ENCODE results near the gene KIAA0825.
A peak's percentile ranks its signal among the peaks of the same experiment; 100 is the strongest.

KIAA0825 gene, protein sequence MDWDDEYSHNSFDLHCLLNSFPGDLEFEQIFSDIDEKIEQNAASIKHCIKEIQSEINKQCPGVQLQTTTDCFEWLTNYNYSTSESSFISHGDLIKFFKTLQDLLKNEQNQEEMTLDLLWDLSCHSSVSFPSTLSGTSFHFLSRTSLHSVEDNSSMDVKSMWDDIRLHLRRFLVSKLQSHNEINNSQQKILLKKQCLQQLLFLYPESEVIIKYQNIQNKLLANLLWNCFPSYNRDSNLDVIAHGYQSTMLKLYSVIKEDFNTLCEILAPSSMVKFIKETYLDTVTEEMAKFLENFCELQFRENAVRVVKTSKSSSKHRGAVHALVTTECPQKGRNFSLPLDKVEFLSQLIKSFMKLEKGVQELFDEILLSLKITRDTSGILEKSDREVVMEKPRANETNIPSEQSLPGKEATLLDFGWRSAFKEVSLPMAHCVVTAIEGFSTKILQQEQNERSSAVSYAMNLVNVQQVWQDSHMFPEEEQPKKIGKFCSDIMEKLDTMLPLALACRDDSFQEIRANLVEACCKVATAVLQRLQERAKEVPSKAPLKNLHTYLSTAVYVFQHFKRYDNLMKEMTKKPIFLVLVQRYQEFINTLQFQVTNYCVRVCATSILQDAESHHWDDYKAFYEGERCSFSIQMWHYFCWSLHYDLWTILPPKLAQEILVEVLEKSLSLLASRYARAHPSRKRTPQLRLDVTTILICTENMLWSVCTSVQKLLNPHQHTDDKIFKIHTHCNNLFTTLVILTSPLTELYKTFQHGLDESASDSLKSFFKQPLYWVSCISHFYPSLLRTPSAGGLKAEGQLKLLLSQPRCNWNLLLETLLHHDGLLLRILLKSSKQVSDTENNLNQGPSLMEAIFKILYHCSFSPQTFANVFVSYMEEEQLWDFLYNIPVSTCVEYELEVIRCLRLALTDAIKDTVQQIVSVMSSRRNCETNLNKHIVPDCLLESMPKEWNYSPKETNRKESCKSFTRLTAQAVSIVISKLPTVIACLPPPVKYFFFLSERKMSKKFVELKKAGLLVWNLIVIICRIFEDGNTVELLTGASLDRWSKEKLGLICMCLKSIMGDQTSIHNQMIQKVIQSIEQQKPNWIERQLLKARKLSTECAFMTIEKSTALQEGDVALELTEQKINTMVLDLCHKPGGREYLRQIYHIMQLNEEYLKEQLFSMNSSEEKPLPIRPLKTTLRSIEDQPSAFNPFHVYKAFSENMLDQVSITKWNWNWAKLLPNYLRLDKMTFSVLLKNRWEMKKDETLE (N-terminal part only)

DNA sequence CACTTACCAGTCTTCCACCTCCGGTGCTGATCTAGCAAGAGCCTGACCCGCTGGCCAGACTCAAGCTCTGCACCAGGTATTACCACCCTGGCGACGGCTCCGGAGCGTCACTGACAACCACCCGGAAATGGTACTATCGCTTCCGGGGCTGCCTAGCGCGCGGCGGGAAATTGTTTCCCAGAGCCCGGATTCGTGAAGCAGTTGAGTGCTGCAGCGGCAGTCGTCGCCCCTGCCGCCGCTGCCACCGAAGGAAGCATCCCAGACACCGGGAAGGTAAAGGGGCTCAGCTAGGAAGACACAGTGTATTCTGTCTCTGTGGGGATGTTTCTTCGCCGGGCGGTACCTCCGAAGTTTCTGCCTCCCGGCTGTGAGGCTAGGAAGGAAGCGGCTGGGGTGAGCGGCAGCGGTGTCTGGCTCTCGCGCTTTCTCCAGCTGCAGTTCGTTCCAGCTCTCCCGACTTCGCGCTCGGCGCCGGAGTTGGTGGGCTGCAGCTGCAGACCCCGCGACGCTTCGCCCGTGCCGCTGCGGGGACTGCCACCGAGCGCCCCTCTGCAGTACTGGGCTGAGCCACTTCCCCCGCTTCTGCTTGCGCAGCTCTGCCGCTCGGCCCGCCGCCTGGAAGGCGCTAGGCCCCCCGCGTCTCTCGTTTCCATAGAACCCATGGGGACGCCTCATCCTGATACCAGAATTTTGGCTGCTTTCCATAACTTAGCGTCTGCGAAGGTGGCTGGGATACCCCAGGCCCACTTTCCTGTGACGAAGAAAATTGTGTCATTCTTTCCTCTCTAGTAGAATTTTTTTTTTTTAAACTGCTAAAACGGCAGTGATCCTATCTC lies at the start of gene KIAA0825, which contains the start of gene SLF1:
Gene KIAA0825 (minus strand): TSS at position 112 of the 836 bp plus-strand sequence. CDS start 81,478 bp downstream, outside the sequence.
Gene SLF1 (plus strand): TSS at position 177 of the 836 bp plus-strand sequence. CDS start 10,142 bp downstream, outside the sequence.
- Histone ChIP-seq H3K4me3 (ENCODE audit: low read length) (peak within 1 kb of the TSS; percentile 83), H3K4me1 (ENCODE audit: control insufficient read depth, insufficient read depth, low read length) (no peaks in the 10 kb centered on the region), H3K27me3 (ENCODE audit: control insufficient read depth, insufficient read depth, low read length) (no peaks in the 10 kb centered on the region), H3K9ac (ENCODE audit: low read length) (no peak within 1 kb of the TSS), H3K36me3 (ENCODE audit: control insufficient read depth, insufficient read depth, low read length) (no peaks in the 10 kb centered on the region), H3K27ac (ENCODE audit: low read depth, low read length) (peak within 1 kb of the TSS; percentile 2)

DNA sequence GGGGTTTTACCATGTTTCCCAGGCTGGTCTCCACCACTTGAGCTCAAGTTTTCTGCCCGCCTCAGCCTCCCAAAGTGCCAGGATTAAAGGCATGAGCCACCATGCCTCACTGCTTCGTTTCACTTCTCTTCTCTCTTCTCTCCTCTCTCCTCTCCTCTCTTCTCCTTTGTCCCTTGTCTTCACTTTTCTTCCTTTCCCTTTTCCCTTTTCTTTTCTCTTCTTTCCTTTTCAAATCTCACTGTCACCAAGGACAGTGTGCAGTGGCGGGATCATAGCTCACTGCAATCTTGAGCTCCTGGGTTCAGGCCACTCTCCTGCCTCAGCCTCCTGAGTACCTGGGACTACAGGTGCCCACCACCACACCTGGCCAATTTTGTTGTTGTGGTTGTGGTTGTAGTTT lies 49.5 kb upstream of the KIAA0825 start:
- H3K4me3 ChIP-seq (ENCODE audit: low read length) = no peak overlapping the region
- H3K36me3 ChIP-seq (ENCODE audit: control insufficient read depth, insufficient read depth, low read length) = no peaks in the 10 kb centered on the region
- H3K9ac ChIP-seq (ENCODE audit: low read length) = no peak overlapping the region
- H3K4me1 ChIP-seq (ENCODE audit: control insufficient read depth, insufficient read depth, low read length) = no peaks in the 10 kb centered on the region
- no peaks in the 10 kb centered on the region for H3K27me3 ChIP-seq (ENCODE audit: control insufficient read depth, insufficient read depth, low read length)
- no peak overlapping the region for H3K27ac ChIP-seq (ENCODE audit: low read depth, low read length)

DNA sequence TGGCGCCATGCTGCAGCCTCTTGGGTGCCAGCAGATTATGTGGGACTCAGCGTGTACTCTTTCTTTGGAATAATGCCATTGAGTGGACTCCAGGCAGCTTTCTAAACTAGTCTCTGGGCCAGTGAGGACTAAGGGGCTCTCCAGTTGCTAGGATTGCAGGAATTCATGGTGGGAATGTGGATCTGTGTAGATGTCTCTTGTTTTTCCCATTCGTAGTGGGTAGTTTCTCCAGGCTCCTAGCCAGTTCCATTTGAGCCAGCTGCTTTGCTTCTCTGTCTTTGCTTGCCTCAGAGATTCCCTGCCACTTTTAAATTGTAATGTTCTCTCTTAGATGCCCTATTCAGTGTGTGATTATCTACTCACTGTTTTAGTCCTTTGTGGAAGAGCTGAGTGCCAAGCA lies 42.7 kb upstream of the KIAA0825 start:
- no peak overlapping the region for H3K27ac ChIP-seq (ENCODE audit: low read depth, low read length)
- H3K9ac ChIP-seq (ENCODE audit: low read length) = no peak overlapping the region
- H3K4me1 ChIP-seq (ENCODE audit: control insufficient read depth, insufficient read depth, low read length) = no peaks in the 10 kb centered on the region
- H3K36me3 ChIP-seq (ENCODE audit: control insufficient read depth, insufficient read depth, low read length) = no peaks in the 10 kb centered on the region
- H3K4me3 ChIP-seq (ENCODE audit: low read length) = no peak overlapping the region
- no peaks in the 10 kb centered on the region for H3K27me3 ChIP-seq (ENCODE audit: control insufficient read depth, insufficient read depth, low read length)

DNA sequence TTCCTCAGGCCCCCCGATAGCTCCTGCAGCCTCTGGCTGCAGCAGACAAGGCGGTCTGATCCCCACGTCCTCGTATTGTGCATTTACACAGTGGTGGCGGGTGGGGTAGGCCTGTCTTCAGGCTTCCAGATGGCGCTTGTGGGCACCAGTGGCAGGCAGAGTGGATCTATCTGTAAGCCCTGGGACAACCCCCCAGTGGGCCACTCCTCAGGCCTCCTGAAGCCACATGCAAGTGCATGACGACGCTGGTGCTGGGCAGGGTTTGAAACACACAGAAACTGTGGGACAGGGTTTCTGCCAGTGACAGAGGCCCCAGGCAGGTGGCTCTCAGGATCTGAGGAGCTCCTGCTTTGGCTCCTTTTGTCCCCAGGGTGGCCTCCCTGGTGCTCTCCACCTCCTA lies 42.1 kb upstream of the KIAA0825 start:
- H3K27me3 ChIP-seq (ENCODE audit: control insufficient read depth, insufficient read depth, low read length) = no peaks in the 10 kb centered on the region
- no peak overlapping the region for H3K4me3 ChIP-seq (ENCODE audit: low read length)
- H3K4me1 ChIP-seq (ENCODE audit: control insufficient read depth, insufficient read depth, low read length) = no peaks in the 10 kb centered on the region
- no peak overlapping the region for H3K9ac ChIP-seq (ENCODE audit: low read length)
- no peak overlapping the region for H3K27ac ChIP-seq (ENCODE audit: low read depth, low read length)
- no peaks in the 10 kb centered on the region for H3K36me3 ChIP-seq (ENCODE audit: control insufficient read depth, insufficient read depth, low read length)

DNA sequence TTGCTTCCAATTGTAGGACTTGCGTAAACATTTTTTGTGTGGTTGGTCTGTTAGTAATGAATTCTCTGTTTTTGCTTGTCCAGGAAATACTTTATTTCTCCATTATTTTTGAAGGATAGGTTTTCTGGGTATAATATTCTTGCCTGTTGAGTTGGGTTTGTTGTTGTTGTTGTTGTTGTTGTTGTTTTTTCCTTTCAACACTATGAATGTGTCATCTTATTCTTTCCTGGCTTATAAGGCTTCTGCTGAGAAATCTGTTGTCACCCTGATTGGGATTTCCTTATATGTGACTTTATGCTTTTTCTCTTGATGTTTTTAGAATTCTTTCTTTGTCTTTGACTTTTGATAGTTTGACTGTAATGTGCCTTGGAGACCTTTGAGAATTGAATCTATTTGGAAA lies 39.9 kb upstream of the KIAA0825 start:
- H3K36me3 ChIP-seq (ENCODE audit: control insufficient read depth, insufficient read depth, low read length) = no peaks in the 10 kb centered on the region
- no peak overlapping the region for H3K4me3 ChIP-seq (ENCODE audit: low read length)
- H3K4me1 ChIP-seq (ENCODE audit: control insufficient read depth, insufficient read depth, low read length) = no peaks in the 10 kb centered on the region
- H3K27ac ChIP-seq (ENCODE audit: low read depth, low read length) = no peak overlapping the region
- H3K9ac ChIP-seq (ENCODE audit: low read length) = no peak overlapping the region
- H3K27me3 ChIP-seq (ENCODE audit: control insufficient read depth, insufficient read depth, low read length) = no peaks in the 10 kb centered on the region

DNA sequence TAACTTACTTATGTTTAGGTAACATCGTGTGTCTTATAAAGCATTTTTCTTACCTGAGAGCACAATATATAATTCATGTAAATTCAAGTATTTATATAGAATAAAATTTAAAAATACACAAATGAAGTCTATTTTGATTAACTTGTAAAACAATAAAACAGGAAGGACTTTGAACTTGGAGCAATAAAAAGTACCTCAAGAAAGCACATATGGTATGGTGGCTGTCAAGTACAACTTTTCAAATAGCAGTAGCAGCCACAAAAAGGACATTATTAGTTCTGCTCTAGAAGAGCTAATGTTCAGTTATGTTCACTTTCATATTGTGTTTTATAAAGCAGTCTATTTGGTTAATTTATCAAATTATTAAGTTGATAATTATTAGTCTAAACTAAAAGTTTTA lies 31.5 kb upstream of the KIAA0825 start:
- Histone ChIP-seq H3K9ac (ENCODE audit: low read length) (no peak overlapping the region), H3K4me3 (ENCODE audit: low read length) (no peak overlapping the region), H3K27me3 (ENCODE audit: control insufficient read depth, insufficient read depth, low read length) (no peaks in the 10 kb centered on the region), H3K4me1 (ENCODE audit: control insufficient read depth, insufficient read depth, low read length) (no peaks in the 10 kb centered on the region), H3K36me3 (ENCODE audit: control insufficient read depth, insufficient read depth, low read length) (peaks cover 4% of the 10 kb centered on the region), H3K27ac (ENCODE audit: low read depth, low read length) (no peak overlapping the region)

DNA sequence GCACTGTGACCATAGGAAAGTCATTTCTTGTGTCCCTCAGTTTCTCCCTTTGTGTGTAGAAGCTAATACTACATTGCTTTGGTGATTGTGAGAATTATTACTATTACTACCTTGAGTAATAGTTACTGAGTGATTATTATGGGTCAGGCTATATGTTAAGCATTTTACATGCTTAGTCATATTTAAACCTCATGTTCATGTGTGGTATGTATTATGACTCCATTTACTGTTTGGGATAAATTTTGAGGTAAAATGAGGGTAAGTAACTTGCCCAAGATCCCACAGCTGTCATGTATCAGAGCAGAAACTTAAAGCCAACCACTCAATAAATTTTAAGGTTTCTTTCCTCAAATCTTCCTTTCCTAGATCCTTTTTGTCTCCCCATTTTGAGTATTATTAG lies 28.4 kb upstream of the KIAA0825 start:
- H3K4me1 ChIP-seq (ENCODE audit: control insufficient read depth, insufficient read depth, low read length) = no peaks in the 10 kb centered on the region
- no peak overlapping the region for H3K4me3 ChIP-seq (ENCODE audit: low read length)
- no peaks in the 10 kb centered on the region for H3K27me3 ChIP-seq (ENCODE audit: control insufficient read depth, insufficient read depth, low read length)
- no peak overlapping the region for H3K9ac ChIP-seq (ENCODE audit: low read length)
- peaks cover 4% of the 10 kb centered on the region for H3K36me3 ChIP-seq (ENCODE audit: control insufficient read depth, insufficient read depth, low read length)
- H3K27ac ChIP-seq (ENCODE audit: low read depth, low read length) = no peak overlapping the region

DNA sequence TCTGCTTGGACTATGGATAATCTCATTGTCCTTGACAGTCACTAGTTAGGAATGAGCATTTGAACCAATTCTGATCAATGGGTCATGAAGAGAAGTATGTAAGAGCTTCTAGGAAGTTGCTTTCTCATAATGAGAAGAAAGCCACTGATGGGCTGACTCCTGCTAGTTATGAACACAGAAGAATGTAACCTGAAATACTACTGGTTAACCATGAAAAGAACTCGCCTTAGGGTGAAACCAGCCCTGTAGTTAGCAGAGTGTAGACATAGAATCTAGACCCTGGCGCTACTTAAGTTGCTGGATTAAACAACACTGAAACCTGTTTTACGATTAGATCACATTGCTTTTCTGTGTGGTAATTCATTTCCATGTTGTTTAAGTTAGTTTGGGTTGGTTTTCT lies 26.6 kb upstream of the KIAA0825 start:
- Histone ChIP-seq H3K4me1 (ENCODE audit: control insufficient read depth, insufficient read depth, low read length) (no peaks in the 10 kb centered on the region), H3K9ac (ENCODE audit: low read length) (no peak overlapping the region), H3K27me3 (ENCODE audit: control insufficient read depth, insufficient read depth, low read length) (no peaks in the 10 kb centered on the region), H3K4me3 (ENCODE audit: low read length) (no peak overlapping the region), H3K27ac (ENCODE audit: low read depth, low read length) (no peak overlapping the region), H3K36me3 (ENCODE audit: control insufficient read depth, insufficient read depth, low read length) (peaks cover 4% of the 10 kb centered on the region)

DNA sequence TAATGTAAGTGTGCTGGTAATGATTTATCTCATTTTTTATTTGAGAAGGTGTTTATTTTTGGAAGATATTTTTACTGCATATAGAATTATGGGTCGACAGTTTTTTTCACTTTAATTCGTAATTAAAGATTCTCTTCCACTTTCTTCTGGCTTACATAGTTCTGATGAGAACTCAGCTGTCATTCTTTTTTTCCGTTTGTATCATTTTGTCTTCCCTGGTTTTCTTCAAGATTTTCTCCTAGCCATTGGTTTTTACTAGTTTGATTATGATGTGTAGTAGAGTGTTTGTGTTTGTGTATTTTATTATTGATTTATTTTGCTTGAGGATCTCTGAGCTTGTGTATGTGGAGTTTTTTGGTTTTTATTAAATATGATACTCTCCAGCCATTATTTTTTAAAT lies 21.8 kb upstream of the KIAA0825 start:
- Histone ChIP-seq H3K9ac (ENCODE audit: low read length) (no peak overlapping the region), H3K27ac (ENCODE audit: low read depth, low read length) (no peak overlapping the region), H3K4me3 (ENCODE audit: low read length) (no peak overlapping the region), H3K4me1 (ENCODE audit: control insufficient read depth, insufficient read depth, low read length) (no peaks in the 10 kb centered on the region), H3K27me3 (ENCODE audit: control insufficient read depth, insufficient read depth, low read length) (no peaks in the 10 kb centered on the region), H3K36me3 (ENCODE audit: control insufficient read depth, insufficient read depth, low read length) (no peaks in the 10 kb centered on the region)

DNA sequence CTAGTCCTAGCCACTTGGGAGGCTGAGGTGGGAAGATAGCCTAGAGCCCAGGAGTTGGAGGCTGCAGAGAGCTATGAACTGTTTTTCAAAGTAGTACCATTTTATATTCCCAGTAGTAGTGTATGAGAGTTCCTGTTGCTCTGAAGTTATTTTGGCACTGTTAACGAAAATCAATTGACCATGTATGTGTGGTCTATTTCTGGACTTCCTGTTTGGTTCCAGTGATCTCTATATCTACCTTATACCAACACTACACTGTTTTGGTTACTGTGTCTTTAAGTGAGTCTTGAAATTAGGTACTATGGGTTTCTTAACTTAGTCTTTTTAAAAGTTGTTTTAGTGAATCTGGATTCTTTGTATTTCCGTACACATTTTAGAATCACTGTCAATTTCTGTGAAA lies 13.6 kb upstream of the KIAA0825 start:
- H3K4me3 ChIP-seq (ENCODE audit: low read length) = no peak overlapping the region
- no peak overlapping the region for H3K27ac ChIP-seq (ENCODE audit: low read depth, low read length)
- no peaks in the 10 kb centered on the region for H3K27me3 ChIP-seq (ENCODE audit: control insufficient read depth, insufficient read depth, low read length)
- no peaks in the 10 kb centered on the region for H3K4me1 ChIP-seq (ENCODE audit: control insufficient read depth, insufficient read depth, low read length)
- H3K9ac ChIP-seq (ENCODE audit: low read length) = no peak overlapping the region
- peaks cover 2% of the 10 kb centered on the region for H3K36me3 ChIP-seq (ENCODE audit: control insufficient read depth, insufficient read depth, low read length)

DNA sequence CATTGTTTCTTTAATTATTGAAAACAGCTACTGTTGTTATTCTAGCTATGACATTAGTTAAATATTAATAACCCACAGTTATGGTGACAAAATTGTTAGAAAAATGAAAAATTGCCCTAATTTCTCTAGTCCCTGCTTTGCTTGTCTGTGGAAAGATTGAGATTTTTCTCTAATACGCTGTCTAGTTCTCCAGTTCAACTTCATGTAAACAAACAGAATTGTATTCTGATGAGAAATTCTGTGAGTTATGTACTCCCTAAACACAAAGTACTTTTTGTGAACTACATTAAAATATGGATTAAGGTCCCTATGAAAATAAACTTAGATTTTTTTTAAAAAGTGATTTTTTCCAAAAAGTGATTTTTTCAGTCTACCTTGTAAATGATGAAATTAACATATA lies 8.8 kb upstream of the KIAA0825 start:
- H3K36me3 ChIP-seq (ENCODE audit: control insufficient read depth, insufficient read depth, low read length) = peaks cover 2% of the 10 kb centered on the region
- H3K4me3 ChIP-seq (ENCODE audit: low read length) = no peak overlapping the region
- H3K27me3 ChIP-seq (ENCODE audit: control insufficient read depth, insufficient read depth, low read length) = no peaks in the 10 kb centered on the region
- H3K27ac ChIP-seq (ENCODE audit: low read depth, low read length) = no peak overlapping the region
- H3K9ac ChIP-seq (ENCODE audit: low read length) = no peak overlapping the region
- H3K4me1 ChIP-seq (ENCODE audit: control insufficient read depth, insufficient read depth, low read length) = no peaks in the 10 kb centered on the region

Measured in rectal smooth muscle tissue (tissue), 1 donor.